GOT3 (cell line): ENCODE results near the gene GALNT11.

Experiments
- DNase-seq: peaks from one replicate; lab custom pipeline; 2025; ENCODE audit warnings: mixed read lengths; lab: John Stamatoyannopoulos, UW

Gene GALNT11

GRCh38 chr7:152117356-152117755 is 91.9 kb downstream of the GALNT11 start:
- no peak for DNase-seq

- no peak for DNase-seq
Observed at GRCh38 chr7:152120210-152120609, 94.7 kb downstream of the GALNT11 start.

- no peak for DNase-seq
Observed at GRCh38 chr7:152120776-152121175, 95.3 kb downstream of the GALNT11 start.

- no peak for DNase-seq
Observed at GRCh38 chr7:152121432-152121831, 96.0 kb downstream of the GALNT11 start.

GRCh38 chr7:152122540-152122939 is 97.1 kb downstream of the GALNT11 start:
- DNase-seq, result no peak

GRCh38 chr7:152126741-152127140 is 101.3 kb downstream of the GALNT11 start:
- no peak for DNase-seq

- DNase-seq, result no peak
Observed at GRCh38 chr7:152127229-152127628, 101.8 kb downstream of the GALNT11 start.

GRCh38 chr7:152128252-152128651 is 102.8 kb downstream of the GALNT11 start:
- DNase-seq, result no peak

- no peak for DNase-seq
Observed at GRCh38 chr7:152128741-152129461, 103.4 kb downstream of the GALNT11 start.

- DNase-seq, result no peak
Observed at GRCh38 chr7:152129682-152130081, 104.2 kb downstream of the GALNT11 start.

GRCh38 chr7:152130658-152131590 is 105.5 kb downstream of the GALNT11 start:
- DNase-seq, result no peak

GRCh38 chr7:152131981-152132494 is 106.6 kb downstream of the GALNT11 start:
- no peak for DNase-seq

- DNase-seq, result no peak
Observed at GRCh38 chr7:152132812-152133211, 107.3 kb downstream of the GALNT11 start.

GRCh38 chr7:152133804-152134203 is 108.3 kb downstream of the GALNT11 start:
- no peak for DNase-seq

- no peak for DNase-seq
Observed at GRCh38 chr7:152136686-152137085, 111.2 kb downstream of the GALNT11 start.

- no peak for DNase-seq
Observed at GRCh38 chr7:152137476-152138025, 112.1 kb downstream of the GALNT11 start.

- no peak for DNase-seq
Observed at GRCh38 chr7:152140067-152140466, 114.6 kb downstream of the GALNT11 start.

GRCh38 chr7:152140560-152140959 is 115.1 kb downstream of the GALNT11 start:
- DNase-seq, result no peak

GRCh38 chr7:152142976-152143595 is 117.6 kb downstream of the GALNT11 start:
- DNase-seq, result no peak

GRCh38 chr7:152144557-152145245 is 119.2 kb downstream of the GALNT11 start:
- DNase-seq, result no peak

GRCh38 chr7:152145853-152146466 is 120.5 kb downstream of the GALNT11 start:
- no peak for DNase-seq
